Right lobe of liver (tissue), 4 donors: ENCODE measurements around the gene PLCE1.

ENCODE experiments used
- CTCF ChIP-seq, 4 donors: fragments of 200-600 bp in 3 of 4; fragments of 450-650 bp in 1 of 4; IDR thresholded peaks; one replicate each; pipeline versions ENCODE4 v1.5.1 to v1.8.0; 2016 to 2022; ENCODE audit warnings: antibody characterized with exemption in 4 of 4, mild to moderate bottlenecking in 2 of 4
- POLR2A ChIP-seq: fragments of 450-650 bp; IDR thresholded peaks from one replicate; pipeline ENCODE4 v1.6.1; 2017; ENCODE audit warnings: antibody characterized with exemption, mild to moderate bottlenecking
- donor health status: DM: no; HTN: no; CAD: no.
- donor health status: DM: no; HTN: no; CAD: no.
- donor health status: DM: no; HTN: yes; CAD: no.

DNA sequence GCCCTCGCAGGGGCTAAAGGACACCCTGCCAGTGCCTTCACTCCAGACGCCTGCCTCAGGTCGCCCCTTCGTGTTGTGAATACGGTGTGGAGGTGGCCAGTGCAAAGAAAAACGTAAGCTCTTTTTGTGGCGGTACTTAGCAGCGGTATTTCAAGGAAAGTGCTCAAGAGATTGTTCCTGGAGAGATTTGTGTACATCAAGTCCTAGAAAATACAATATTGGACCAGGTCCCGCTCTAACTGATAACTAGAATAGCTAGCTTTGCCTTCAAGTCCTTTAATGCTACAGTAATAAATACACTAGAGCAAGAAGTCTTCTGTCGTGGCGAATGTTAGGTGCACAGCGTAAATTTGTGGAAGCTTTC lies 689 bp downstream of the PLCE1 start:
- TF ChIP-seq CTCF (IDR thresholded peaks at IDR 0.05) (no peak), POLR2A (no peak)
